HT-29 (cell line): ENCODE results near the gene AEBP1. TPM values are rescaled to one million over a fixed set of nuclear protein-coding genes. Genes with fewer than 3 reads are reported as not detected.

Experiments
- DNase-seq: peaks from one replicate; pipeline ENCODE4 v3.0.0-alpha.2; 2015; ENCODE audit warnings: low spot score
- total RNA-seq: library from RNA; depleted of rRNA; stranded (reverse); fragments of >200 nt; shearing (Covaris generic); gene quantifications from 2 replicates; pipeline ENCODE4 v1.2.3, GENCODE V29; 2014

The AEBP1 gene
- total RNA-seq, 1 experiment from 2014 or later: not detected

- DNase-seq: peak; percentile 33
Measured at GRCh38 chr7:44066494-44067063, 37.6 kb upstream of the AEBP1 start.

- DNase-seq: peak; percentile 19
Measured at GRCh38 chr7:44067064-44067951, 36.8 kb upstream of the AEBP1 start.

- peak; percentile 44 for DNase-seq
Measured at GRCh38 chr7:44068054-44068453, 36.1 kb upstream of the AEBP1 start.

GRCh38 chr7:44071726-44072363 lies 32.3 kb upstream of the AEBP1 start:
- DNase-seq: peak; percentile 21

- peak; percentile 78 for DNase-seq
Measured at GRCh38 chr7:44072364-44073231, 31.5 kb upstream of the AEBP1 start.

- peak; percentile 90 for DNase-seq
Measured at GRCh38 chr7:44073664-44074348, 30.3 kb upstream of the AEBP1 start.

GRCh38 chr7:44074349-44074695 lies 29.8 kb upstream of the AEBP1 start:
- DNase-seq: no peak

GRCh38 chr7:44075296-44076075 lies 28.7 kb upstream of the AEBP1 start:
- DNase-seq: peak; percentile 28

- DNase-seq: peak; percentile 39
Measured at GRCh38 chr7:44076101-44076895, 27.8 kb upstream of the AEBP1 start.

- no peak for DNase-seq
Measured at GRCh38 chr7:44077061-44077460, 27.1 kb upstream of the AEBP1 start.

GRCh38 chr7:44077681-44078091 lies 26.5 kb upstream of the AEBP1 start:
- no peak for DNase-seq

- no peak for DNase-seq
Measured at GRCh38 chr7:44078521-44078920, 25.6 kb upstream of the AEBP1 start.

- DNase-seq: no peak
Measured at GRCh38 chr7:44079331-44080021, 24.7 kb upstream of the AEBP1 start.

- DNase-seq: no peak
Measured at GRCh38 chr7:44080118-44080517, 24.0 kb upstream of the AEBP1 start.

- no peak for DNase-seq
Measured at GRCh38 chr7:44080686-44081265, 23.4 kb upstream of the AEBP1 start.

- DNase-seq: no peak
Measured at GRCh38 chr7:44081266-44081748, 22.8 kb upstream of the AEBP1 start.

- DNase-seq: peak; percentile 98
Measured at GRCh38 chr7:44082541-44083207, 21.5 kb upstream of the AEBP1 start.

GRCh38 chr7:44083796-44084195 lies 20.3 kb upstream of the AEBP1 start:
- DNase-seq: no peak
